Ovary (tissue), 9 donors: ENCODE measurements around the gene CTNNA3. TPM values are rescaled to one million over a fixed set of nuclear protein-coding genes. Genes with fewer than 3 reads are reported as not detected.

Experiments used
- DNase-seq, 5 donors: peaks; one replicate each; pipeline ENCODE4 v3.0.0-alpha.2; 2019 to 2020
- H3K27ac ChIP-seq, 2 donors: fragments of 200-600 bp; one replicate each; pipeline versions ENCODE4 v1.5.1 to v1.8.0; 2019 to 2022
- H3K27me3 ChIP-seq: fragments of 200-600 bp; one replicate; pipeline ENCODE4 v1.8.0; 2022
- H3K36me3 ChIP-seq: fragments of 200-600 bp; sonication (generic); one replicate; pipeline ENCODE4 v1.5.1; 2019
- H3K4me1 ChIP-seq: one replicate; pipeline ENCODE4 v1.8.1; 2013; ENCODE audit warnings: mild to moderate bottlenecking, moderate library complexity; ENCODE audit not compliant: insufficient read depth
- H3K4me3 ChIP-seq: fragments of 200-600 bp; sonication (generic); one replicate; pipeline ENCODE4 v1.5.1; 2017
- H3K9me3 ChIP-seq, 2 donors: fragments of 200-600 bp in 1 of 2; sonication (generic) in 1 of 2; one replicate each; pipeline versions ENCODE4 v1.5.1 to v1.8.1; 2013 to 2019; ENCODE audit warnings: mild to moderate bottlenecking in 1 of 2, moderate library complexity in 1 of 2
- EP300 ChIP-seq: sonication (generic); formaldehyde crosslinking; IDR thresholded peaks from one replicate; pipeline ENCODE4 v1.6.1; 2017; ENCODE audit warnings: antibody characterized with exemption
- POLR2A ChIP-seq: fragments of 450-650 bp; IDR thresholded peaks from one replicate; pipeline ENCODE4 v1.6.1; 2017; ENCODE audit warnings: antibody characterized with exemption, mild to moderate bottlenecking, moderate library complexity
- WGBS, 3 donors: extraction: QIAGEN DNeasy Blood & Tissue Kit in 1 of 3; methylation state at CpG; one replicate each; pipeline versions ENCODE4 v1.1.5 to v1.1.7; 2013 to 2017; 5-methylcytosine and 5-hydroxymethylcytosine counted together
- intact Hi-C, 4 donors: fragments of 100-400 bp; cut with DNase I; formaldehyde crosslinking; loops; one replicate each; pipeline versions ENCODE4 v1.11.0 to v1.15.1; 2022 to 2023
- polyA plus RNA-seq, 2 donors: library from polyadenylated mRNA; stranded (reverse); fragments of 200-250 nt in 1 of 2; fragments of 350-450 nt in 1 of 2; fragmentation: Illumina TruSeq in 1 of 2; extraction: RNeasy Lipid Tissue Mini Kit (QIAGEN cat#74804) in 1 of 2; gene quantifications; one replicate each; pipeline ENCODE4 v1.2.3, GENCODE V29; 2013 to 2014
- total RNA-seq, 7 donors: library from RNA; depleted of rRNA in 2 of 7; stranded (reverse); fragments of >200 nt in 2 of 7; fragmentation: NEBNext Ultra II Directional in 3 of 7; extraction: Animal tissue kit (Norgen Biotek cat#: 25700) in 3 of 7; gene quantifications; one replicate each; pipeline versions ENCODE4 v1.1.0 to v1.2.4, GENCODE V29; 2016 to 2023
- TF ChIP-seq, protein P1 (sequence below), 3 donors: fragments of 450-650 bp in 2 of 3; fragments of 200-600 bp in 1 of 3; IDR thresholded peaks; one replicate each; pipeline versions ENCODE4 v1.5.1 to v1.8.0; 2016 to 2022; ENCODE audit warnings: antibody characterized with exemption in 3 of 3, mild to moderate bottlenecking in 1 of 3
- donor health status: DM: no; HTN: no; CAD: no; lungs with moderate emphysema.
- donor health status: DM: no; HTN: no; CAD: no.
- donor health status: Bipolar disorder and iron deficiency.
- donor health status: DM: yes; HTN: yes; CAD: no.
- donor health status: DM: no; HTN: no; CAD: no.
- donor health status: DM: yes; HTN: yes; CAD: no.

CTNNA3 gene
- total and polyA plus RNA-seq, 9 donors: 1.9 to 9.7 (median 4.0) TPM

DNA sequence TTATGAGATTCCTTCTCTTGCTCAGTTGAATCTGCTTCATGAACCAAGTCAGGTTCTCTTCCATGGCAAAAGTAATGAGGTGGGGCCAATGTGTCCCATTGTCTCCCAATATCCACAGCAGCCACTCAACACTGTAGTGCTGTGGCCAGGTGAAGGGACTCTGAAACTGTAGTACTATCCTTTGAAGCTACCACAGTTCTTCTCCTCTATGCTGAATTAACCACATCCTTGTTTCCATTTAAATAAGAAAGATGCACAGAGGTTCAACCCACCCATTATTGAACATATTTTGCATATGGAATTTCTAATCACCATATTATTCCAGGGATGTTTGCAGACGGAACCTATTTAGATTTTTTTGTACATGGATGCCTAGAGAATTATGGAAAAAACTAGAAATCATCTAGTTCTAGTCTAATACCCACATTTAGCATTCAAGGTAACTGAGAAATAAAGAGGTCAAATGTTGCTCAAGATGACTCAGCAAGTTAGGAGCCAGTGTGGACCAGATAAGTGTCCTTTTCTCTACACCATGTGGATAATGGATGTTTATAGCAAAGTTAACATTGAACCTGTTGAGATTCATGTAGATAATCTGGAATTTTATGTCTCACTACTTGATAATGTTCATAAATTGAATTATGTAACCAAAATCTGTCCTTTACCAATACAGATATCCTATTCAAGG is 705.7 kb downstream of the CTNNA3 start:
- no peak for DNase-seq
- intact Hi-C loops: no loop called here
- Histone ChIP-seq H3K4me3 (no peak overlapping the region), H3K9me3 (no peaks in the 10 kb centered on the region), H3K27me3 (no peaks in the 10 kb centered on the region), H3K4me1 (peaks cover 2% of the 10 kb centered on the region), H3K27ac (no peak overlapping the region), H3K36me3 (no peaks in the 10 kb centered on the region)
- WGBS, 3 donors: 93 to 98% (median 96%) methylated on average over 1 of the region's 1 CpG
- no peak for TF ChIP-seq POLR2A
- TF ChIP-seq, protein P1, sequence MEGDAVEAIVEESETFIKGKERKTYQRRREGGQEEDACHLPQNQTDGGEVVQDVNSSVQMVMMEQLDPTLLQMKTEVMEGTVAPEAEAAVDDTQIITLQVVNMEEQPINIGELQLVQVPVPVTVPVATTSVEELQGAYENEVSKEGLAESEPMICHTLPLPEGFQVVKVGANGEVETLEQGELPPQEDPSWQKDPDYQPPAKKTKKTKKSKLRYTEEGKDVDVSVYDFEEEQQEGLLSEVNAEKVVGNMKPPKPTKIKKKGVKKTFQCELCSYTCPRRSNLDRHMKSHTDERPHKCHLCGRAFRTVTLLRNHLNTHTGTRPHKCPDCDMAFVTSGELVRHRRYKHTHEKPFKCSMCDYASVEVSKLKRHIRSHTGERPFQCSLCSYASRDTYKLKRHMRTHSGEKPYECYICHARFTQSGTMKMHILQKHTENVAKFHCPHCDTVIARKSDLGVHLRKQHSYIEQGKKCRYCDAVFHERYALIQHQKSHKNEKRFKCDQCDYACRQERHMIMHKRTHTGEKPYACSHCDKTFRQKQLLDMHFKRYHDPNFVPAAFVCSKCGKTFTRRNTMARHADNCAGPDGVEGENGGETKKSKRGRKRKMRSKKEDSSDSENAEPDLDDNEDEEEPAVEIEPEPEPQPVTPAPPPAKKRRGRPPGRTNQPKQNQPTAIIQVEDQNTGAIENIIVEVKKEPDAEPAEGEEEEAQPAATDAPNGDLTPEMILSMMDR (IDR thresholded peaks at IDR 0.05): no peak
- no peak for TF ChIP-seq EP300

DNA sequence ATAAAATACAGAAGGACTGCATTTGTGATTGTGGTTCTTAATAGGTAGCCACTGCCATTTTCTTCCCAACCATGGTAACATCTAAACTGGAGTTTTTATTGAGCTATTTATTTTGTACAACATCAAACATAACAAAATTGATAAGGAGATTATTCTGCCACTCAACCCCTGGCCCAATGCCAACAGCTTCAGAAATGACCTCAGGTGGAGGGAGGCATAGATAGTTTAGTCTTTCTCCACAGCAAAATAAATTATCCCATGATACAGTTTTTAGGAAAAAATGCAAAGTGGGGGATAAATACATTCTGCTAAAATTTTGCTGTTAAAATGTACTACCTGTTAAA is 712.5 kb downstream of the CTNNA3 start:
- no peak overlapping the region for H3K4me3 ChIP-seq
- H3K27ac ChIP-seq: no peak overlapping the region
- H3K27me3 ChIP-seq: no peaks in the 10 kb centered on the region
- no peak for TF ChIP-seq POLR2A
- no peak for TF ChIP-seq EP300
- TF ChIP-seq, protein P1 (IDR thresholded peaks at IDR 0.05): no peak
- intact Hi-C loops: no loop called here
- H3K36me3 ChIP-seq: no peaks in the 10 kb centered on the region
- peaks cover 2% of the 10 kb centered on the region for H3K4me1 ChIP-seq
- DNase-seq: no peak
- H3K9me3 ChIP-seq: no peaks in the 10 kb centered on the region

DNA sequence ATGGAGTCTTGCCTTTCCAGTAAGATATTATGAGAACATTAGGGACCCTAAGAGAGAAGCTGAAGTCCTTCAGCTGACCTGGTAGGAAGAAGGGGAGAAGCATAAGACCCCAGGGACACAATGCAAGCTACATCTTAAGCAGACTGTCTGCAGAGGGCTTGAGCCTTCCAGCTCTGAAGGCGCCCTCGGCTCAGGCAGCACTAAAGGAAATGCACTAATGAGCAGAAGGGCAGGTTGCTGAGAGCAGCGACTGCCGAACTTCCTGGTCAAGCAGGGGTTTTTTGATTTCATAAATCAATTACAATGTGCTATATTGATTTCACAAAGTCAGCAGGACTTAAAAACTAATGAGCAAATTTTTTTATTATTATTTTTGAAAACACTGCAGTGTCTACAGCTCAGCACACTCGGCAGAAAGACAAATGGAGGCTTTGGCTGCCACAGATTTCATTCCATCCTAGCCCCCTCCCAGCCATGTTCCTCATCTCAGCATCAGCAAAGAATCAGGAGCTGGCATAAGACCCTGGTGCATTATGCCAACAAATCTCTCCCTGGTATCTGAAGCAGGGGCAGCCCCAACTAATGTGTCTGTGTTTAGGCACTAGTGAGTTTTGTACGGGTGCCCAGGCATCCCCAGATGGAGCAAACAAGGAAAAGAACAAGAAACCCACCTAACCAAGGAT is 713.1 kb downstream of the CTNNA3 start:
- no peak for DNase-seq
- TF ChIP-seq POLR2A (no peak), EP300 (no peak)
- TF ChIP-seq, protein P1 (IDR thresholded peaks at IDR 0.05): no peak
- no peak overlapping the region for H3K27ac ChIP-seq
- no peaks in the 10 kb centered on the region for H3K27me3 ChIP-seq
- H3K4me3 ChIP-seq: no peak overlapping the region
- no peaks in the 10 kb centered on the region for H3K9me3 ChIP-seq
- H3K4me1 ChIP-seq: peaks cover 2% of the 10 kb centered on the region
- intact Hi-C loops: no loop called here
- WGBS, 3 donors: 56 to 75% (median 61%) methylated on average over 6 of the region's 6 CpGs
- no peaks in the 10 kb centered on the region for H3K36me3 ChIP-seq

DNA sequence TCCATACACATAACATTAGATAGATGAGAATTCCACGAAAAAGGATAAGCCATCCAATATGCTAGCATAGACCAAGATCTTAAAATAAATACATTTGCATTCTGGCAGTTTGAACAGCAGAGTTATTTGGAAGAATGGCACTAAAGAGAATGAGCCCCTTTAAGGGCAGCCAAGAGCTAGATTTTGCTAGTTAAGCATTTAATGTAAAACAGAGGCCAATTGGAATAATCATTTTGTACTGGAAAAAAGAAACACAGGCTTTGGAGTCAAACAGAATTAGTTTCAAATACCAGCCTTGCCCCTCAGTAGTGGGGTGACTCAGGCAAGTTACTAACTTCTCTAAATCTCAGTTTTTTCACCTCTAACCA is 714.0 kb downstream of the CTNNA3 start:
- no peak for DNase-seq
- intact Hi-C loops: no loop called here
- Histone ChIP-seq H3K4me1 (peaks cover 2% of the 10 kb centered on the region), H3K36me3 (no peaks in the 10 kb centered on the region), H3K9me3 (no peaks in the 10 kb centered on the region), H3K27ac (no peak overlapping the region), H3K27me3 (no peaks in the 10 kb centered on the region), H3K4me3 (no peak overlapping the region)
- WGBS, 3 donors: 95 to 100% (median 96%) methylated on average over 1 of the region's 1 CpG
- TF ChIP-seq, protein P1 (IDR thresholded peaks at IDR 0.05): no peak
- TF ChIP-seq POLR2A: no peak
- TF ChIP-seq EP300: no peak
